NCI-H82 treated with DMSO at 0.1 percent for 48 hours (cell line): ENCODE measurements around the gene CACNG1.

Experiments
- DNase-seq: peaks from one replicate; lab custom pipeline; 2025; ENCODE audit not compliant: unreplicated experiment; lab: John Stamatoyannopoulos, UW

The CACNG1 gene

DNA sequence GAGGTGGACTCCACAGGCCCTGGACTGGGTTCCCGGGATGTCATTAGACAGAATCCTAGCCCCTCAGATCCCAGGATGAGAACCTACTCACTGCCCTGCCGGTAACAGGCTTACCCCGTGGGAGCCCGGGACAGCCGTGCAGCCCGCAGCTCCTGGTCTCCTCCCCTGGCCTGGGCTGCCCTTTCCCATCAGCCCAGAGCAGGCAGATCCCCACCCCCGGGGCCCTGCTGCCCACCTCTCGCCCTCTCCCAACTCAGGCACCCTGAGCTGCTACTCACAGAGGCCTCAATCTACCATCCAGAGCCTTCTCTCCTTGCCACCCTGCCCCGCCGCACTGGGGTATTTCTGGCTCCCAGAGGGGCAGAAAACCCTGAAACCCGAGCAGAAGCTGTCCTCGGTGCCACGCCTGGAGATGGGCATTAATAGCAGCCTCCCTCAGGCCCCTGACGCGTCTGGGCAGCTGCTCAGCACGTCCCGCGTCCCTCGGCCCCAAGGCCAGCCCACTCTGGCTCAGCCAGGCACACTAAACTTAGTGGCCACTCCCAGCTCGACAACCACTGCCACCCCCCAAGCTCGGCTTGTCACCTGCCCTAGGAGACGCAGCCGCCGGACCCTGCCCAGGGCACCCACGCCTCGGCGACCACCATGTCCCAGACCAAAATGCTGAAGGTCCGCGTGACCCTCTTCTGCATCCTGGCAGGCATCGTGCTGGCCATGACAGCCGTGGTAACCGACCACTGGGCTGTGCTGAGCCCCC, at the start of gene CACNG1:
Gene CACNG1, plus strand, starts transcription at position 539 of the 757 bp plus-strand sequence. Its CDS starts 107 bp downstream, at position 646.
- DNase-seq: no peak

DNA sequence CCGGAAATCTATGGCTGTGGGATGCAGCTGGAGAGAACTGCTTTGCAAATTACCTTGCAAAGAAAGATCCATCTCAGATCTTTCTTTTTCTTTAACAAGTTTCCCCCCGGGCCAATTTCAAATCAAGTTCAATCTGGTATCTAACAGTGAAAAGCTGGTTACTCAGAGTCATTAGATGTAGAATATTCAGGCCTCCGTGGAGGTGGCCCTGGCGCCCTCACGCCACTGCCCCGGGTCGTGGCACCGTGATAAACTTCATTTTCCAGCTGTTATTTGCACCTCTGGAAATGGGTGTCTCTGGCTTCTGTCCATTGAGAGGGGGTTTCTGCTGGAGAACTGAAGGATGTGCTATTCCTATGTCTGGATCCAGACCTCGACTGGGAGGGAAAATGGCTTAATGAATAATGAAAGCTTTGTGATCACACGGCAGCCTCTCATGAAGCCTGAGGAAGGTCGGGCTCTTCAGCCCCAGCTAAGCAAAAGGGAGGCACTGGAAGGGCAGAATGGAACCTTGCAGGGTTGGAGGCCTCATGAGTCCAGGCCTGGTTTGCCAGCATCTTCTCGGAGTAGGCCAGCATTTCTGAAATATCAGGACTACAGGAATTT, 49.3 kb upstream of the CACNG1 start:
- DNase-seq: no peak

DNA sequence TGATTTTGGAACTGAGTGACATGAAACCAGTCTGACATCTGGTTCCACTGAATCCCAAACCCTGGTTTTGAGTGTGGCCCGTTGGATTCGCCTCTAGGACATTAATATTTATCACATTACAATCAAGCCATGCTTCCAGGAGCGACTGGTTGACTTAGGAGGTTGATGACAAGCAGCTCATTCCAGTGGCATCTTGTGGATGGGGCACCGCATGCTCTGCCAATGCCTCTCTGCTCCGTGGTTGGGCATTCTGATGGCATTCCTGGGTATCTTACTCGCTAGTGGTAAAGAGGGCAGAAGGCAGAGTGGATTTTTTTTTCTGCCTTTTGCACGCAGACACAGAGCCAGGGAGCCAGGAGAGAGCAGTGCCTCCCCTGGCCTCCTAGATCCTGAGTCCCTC, 48.4 kb upstream of the CACNG1 start:
- DNase-seq: no peak

DNA sequence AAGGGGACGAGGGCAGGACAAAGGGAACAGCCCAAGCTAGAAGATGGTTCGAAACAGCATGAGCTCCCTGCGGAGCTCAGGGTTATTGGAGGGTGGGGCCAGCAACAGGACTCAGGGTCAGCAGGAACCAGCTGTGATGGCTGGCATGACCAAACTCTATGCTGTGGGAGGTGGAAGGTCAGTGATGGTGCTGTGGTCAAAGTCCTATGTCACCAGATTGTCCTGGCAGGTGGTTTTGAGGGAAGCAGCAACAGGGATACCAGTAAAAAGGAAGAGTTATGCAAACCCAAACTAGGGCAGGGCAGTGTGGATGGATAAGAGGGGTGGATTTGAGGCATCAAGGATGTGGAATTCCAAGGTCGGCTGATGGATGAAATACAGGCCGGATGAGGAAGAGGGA, 47.4 kb upstream of the CACNG1 start:
- no peak for DNase-seq

- DNase-seq: no peak
These were observed 41.1 kb upstream of the CACNG1 start for GRCh38 chr17:67003231-67003630.

- no peak for DNase-seq
These were observed 40.2 kb upstream of the CACNG1 start for GRCh38 chr17:67004181-67004580.

DNA sequence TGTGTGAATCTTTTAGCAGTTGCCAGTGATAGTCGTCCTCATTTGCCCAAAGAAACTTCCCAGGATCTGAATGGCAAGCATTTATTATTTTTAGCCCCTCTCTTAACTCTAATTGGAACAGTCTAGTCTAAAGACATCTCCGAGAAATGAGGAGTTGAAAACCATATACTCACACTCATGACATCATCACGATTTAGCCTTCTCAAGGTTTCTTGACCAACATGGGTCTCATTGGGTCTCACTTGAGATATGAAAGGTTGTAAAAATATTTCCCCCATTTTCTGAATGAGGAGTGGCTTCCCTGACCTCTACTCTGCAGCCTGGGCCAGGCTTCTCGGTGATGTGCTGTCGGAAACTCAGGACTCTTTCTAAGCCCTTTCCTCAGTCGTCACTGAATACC, 37.1 kb upstream of the CACNG1 start:
- DNase-seq: no peak

GRCh38 chr17:67008101-67008500, 36.3 kb upstream of the CACNG1 start:
- no peak for DNase-seq

- DNase-seq: no peak
These were observed 32.7 kb upstream of the CACNG1 start for GRCh38 chr17:67011527-67012175.

- DNase-seq: no peak
These were observed 30.5 kb upstream of the CACNG1 start for GRCh38 chr17:67013891-67014290.

- no peak for DNase-seq
These were observed 29.4 kb upstream of the CACNG1 start for GRCh38 chr17:67015001-67015400.

GRCh38 chr17:67016039-67016762, 28.2 kb upstream of the CACNG1 start:
- DNase-seq: no peak

DNA sequence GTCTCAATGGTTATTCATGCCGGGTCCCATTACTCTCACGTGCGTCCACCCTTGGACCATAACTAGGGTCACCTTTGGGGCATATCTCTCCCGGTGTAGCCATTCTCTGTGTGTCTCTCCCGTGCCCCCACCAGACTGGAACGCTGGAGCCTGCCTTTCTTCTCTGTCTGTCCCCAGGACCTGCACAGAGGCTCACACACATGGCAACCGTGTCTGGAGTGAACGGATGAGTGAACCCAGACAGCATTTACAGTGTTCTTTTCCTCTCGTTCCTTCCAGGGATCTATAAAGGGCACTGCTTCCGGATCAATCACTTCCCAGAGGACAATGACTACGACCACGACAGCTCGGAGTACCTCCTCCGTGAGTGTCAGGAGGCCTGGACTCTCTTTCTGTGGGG, 26.4 kb upstream of the CACNG1 start:
- DNase-seq: no peak

- no peak for DNase-seq
These were observed 25.6 kb upstream of the CACNG1 start for GRCh38 chr17:67018471-67019434.

GRCh38 chr17:67019809-67020208, 24.5 kb upstream of the CACNG1 start:
- no peak for DNase-seq

DNA sequence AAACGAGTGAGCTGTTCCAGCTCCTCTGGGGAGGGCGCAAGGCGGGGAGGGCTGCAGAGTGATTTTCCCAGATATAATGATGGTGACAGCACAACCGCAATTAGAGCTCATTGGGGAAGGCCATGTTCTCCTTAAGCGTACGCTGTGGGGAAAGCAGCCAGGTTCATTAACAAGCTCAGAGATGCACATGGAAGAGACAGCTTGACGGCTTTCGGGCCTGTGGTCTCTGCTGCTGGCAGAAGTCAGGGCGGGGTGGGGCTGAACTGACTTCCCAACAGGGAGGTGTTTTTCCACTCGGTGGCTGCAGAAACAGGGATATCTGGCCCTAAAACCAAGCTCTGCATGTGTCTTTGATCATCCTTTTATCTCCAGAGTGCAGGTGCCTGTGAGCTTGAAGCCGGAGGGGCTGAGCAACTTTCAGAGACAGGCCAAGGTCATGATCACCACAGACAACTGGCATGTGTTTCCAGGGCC, 24.0 kb upstream of the CACNG1 start:
- no peak for DNase-seq

DNA sequence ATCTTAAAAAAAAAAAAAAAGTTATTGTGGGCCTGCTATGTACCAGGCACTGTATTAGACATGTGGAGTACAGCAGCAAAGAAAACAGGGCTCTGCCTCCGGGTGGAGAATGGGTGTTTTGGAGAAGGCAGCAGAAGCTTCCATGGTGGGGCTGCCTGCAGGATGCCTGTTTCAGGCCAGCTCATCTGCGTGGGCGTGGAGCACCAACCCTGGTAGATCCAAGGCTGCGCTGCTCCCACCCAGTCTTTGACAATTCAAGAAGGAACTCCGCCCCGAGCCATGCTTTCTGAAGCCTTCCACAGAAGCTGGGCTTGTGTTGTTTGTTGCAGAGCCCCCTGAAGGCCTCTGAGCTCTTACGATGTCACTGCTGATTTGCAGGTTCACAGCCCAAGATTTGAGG, 23.2 kb upstream of the CACNG1 start:
- no peak for DNase-seq

DNA sequence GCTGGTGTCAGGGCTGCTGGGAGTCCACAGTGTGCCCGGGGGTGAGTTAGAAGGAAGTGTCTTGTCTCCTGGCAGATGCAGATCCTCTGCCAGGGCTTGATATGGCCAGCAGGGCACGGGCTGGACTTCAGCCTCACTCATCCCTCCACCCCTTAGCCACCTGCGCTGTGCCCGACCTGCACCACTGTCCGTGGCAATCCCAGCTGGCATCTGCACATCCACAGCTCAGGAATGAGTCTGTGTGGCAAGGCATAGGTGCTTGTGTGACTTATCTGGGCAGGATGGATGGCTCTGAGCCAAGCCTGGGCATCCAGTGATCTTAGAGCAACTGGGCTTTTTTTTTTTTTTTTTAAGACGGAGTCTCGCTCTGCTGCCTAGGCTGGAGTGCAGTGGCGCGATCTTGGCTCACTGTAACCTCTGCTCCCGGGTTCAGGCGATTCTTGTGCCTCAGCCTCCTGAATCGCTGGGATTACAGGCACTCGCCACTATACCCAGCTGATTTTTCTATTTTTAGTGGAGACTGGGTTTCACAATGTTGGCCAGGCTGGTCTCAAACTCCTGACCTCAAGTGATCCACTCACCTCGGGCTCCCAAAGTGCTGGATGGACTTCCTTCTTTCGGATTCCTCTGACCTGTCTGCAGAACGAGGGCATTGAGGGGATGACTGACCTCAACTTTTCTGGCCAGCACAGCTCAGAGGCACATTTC, 22.5 kb upstream of the CACNG1 start:
- no peak for DNase-seq

DNA sequence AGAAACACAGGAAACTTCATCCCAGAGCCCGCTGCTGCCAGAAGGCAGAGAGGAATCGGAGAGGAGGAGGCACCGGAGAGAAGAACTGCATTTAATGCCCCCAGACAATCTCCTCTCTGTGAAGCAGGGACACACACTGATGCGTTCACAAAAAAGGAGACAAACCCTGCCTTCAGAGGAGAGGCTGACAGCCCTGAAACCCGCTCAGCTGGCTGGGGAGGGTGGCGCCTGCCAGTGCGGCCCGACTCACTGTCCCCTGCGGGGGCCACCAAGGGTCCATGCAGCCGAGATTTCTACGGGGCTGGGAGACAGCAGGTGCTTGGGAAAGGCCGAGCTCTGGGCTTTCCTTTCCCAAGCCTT, 21.9 kb upstream of the CACNG1 start:
- no peak for DNase-seq

DNA sequence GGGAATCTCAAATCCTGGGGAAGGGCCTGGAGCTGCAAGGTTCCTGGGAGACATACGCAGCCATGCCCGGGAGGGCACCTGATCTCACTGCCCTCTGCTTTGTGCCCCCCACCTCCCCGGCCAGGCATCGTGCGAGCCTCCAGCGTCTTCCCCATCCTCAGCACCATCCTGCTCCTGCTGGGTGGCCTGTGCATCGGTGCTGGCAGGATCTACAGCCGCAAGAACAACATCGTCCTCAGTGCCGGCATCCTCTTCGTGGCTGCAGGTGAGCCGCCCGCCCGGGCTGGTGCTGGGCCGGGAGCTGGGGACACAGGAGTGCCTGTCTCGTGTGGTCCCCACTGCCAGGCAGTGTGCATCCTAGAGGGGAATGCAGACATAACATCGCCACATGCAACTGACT, 19.6 kb upstream of the CACNG1 start:
- DNase-seq: no peak
